DLD1 (cell line): ENCODE results near the gene CCDC88B.

Source experiments
- in situ Hi-C: cut with HindIII; loops from 2 replicates; pipeline ENCODE4 v1.10.0; 2017; ENCODE audit warnings: low sequenced_read_pairs

The CCDC88B gene

DNA sequence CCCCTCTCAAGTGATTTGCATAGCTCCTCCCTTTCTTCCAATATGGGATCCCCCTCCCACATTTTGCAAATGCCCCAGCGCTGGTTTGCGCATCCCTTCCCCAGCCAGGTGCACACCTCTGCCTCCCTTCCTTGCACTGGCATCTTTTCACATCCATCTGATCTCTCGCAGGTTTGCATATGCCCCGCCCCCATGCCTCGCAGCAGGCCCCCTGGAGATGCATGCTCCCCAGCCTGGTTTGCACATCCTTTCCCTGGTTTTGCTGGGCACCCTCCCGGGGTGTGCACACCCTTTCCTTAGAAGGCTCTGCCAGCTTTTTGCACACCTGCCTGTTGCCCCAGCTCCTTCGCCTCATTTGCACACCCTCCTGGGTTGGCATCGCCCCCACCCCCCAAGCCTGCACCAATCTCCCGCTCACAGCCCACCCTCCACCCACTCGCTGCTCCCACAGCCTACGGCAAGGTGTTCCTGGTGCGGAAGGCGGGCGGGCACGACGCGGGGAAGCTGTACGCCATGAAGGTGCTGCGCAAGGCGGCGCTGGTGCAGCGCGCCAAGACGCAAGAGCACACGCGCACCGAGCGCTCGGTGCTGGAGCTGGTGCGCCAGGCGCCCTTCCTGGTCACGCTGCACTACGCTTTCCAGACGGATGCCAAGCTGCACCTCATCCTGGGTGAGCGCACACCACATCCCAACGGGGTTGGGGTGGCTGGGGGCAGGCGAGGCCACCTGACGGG, 19.9 kb downstream of the CCDC88B start:
- in situ Hi-C loops, result no loop called here

- in situ Hi-C loops, result no loop called here
Observed at GRCh38 chr11:64360448-64360921, 20.5 kb downstream of the CCDC88B start.

GRCh38 chr11:64361659-64362058, 21.7 kb downstream of the CCDC88B start:
- in situ Hi-C loops, result no loop called here

- in situ Hi-C loops, result no loop called here
Observed at GRCh38 chr11:64362339-64362738, 22.3 kb downstream of the CCDC88B start.

GRCh38 chr11:64364435-64364834, 24.4 kb downstream of the CCDC88B start:
- in situ Hi-C loops, result no loop called here

GRCh38 chr11:64364911-64365310, 24.9 kb downstream of the CCDC88B start:
- in situ Hi-C loops, result no loop called here

GRCh38 chr11:64366751-64367150, 26.7 kb downstream of the CCDC88B start:
- in situ Hi-C loops, result no loop called here

GRCh38 chr11:64367931-64368672, 28.1 kb downstream of the CCDC88B start:
- in situ Hi-C loops, result no loop called here

DNA sequence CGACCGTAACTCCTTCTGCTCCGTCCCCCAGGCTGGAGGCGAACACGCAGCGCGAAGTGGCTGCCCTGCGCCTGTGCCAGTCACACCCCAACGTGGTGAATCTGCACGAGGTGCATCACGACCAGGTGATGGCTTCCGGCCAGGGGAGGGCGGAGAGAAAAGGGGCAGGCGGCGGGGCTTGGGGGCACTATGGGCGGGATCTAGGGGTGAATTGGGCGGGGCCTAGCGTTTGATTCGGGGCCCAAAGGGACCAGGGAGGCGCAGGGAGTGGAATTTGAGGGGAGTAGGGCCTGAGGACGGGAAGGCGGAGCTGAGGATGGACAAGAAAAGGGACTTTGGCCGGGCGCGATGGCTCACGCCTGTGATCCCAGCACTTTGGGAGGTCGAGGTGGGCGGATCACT, 28.7 kb downstream of the CCDC88B start:
- in situ Hi-C loops, result no loop called here

- in situ Hi-C loops, result no loop called here
Observed at GRCh38 chr11:64369440-64370421, 29.7 kb downstream of the CCDC88B start.

DNA sequence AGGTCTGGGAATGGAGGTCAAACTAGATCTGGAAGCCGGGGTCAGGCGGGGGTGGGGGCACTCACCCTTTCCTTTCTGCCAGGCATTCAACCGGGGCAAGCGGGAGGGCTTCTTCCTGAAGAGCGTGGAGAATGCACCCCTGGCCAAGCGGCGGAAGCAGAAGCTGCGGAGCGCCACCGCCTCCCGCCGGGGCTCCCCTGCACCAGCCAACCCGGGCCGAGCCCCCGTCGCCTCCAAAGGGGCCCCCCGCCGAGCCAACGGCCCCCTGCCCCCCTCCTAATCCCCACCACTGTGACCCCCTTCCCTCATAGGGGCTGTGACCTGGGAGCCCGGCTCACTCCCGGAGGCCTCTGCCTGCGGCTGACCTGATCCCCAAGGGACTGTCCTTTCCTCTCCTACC, 31.2 kb downstream of the CCDC88B start:
- in situ Hi-C loops, result no loop called here

DNA sequence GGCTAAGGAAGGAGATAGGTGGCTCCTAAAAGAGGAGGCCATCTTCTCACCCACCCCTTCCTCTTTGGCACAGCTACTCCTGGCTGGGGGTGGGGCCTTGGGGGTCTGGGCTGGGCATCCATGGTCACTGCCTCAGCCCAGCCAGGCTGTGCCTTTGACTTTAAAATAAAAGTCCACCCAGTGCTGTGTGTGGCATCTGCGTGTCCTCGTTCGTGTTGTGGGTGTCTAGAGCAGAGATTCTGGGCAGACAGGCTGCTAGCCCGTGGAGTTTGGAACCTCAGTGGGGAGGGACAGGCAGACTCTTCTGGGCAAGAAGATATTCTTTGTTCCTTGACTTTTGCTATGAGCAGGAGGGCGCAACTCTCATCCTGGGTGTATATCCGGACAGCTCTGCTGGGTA, 32.0 kb downstream of the CCDC88B start:
- in situ Hi-C loops, result no loop called here

- in situ Hi-C loops, result no loop called here
Observed at GRCh38 chr11:64372802-64373597, 33.0 kb downstream of the CCDC88B start.

DNA sequence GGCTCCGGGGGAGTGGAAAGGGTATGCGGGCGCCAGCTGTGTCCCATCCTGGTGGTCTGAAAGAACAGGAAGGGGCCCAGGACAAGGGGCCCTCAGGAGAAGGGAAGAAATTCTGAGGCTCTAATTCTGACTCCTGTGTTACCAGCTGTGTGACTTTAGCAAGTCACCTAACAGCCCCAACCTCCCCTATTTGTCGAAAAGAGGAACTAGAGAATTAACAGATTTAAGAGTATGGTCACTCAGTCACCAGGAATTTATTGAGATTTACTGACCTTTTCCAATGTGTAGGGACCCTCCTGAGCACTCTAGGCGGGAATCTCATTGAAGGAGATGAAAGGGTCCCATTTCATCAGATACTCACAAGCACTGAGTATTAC, 33.6 kb downstream of the CCDC88B start:
- in situ Hi-C loops, result no loop called here

GRCh38 chr11:64376071-64376470, 36.1 kb downstream of the CCDC88B start:
- in situ Hi-C loops, result no loop called here

- in situ Hi-C loops, result no loop called here
Observed at GRCh38 chr11:64378335-64378880, 38.4 kb downstream of the CCDC88B start.

GRCh38 chr11:64379160-64379559, 39.2 kb downstream of the CCDC88B start:
- in situ Hi-C loops, result no loop called here

GRCh38 chr11:64379817-64380709, 40.1 kb downstream of the CCDC88B start:
- in situ Hi-C loops, result no loop called here

DNA sequence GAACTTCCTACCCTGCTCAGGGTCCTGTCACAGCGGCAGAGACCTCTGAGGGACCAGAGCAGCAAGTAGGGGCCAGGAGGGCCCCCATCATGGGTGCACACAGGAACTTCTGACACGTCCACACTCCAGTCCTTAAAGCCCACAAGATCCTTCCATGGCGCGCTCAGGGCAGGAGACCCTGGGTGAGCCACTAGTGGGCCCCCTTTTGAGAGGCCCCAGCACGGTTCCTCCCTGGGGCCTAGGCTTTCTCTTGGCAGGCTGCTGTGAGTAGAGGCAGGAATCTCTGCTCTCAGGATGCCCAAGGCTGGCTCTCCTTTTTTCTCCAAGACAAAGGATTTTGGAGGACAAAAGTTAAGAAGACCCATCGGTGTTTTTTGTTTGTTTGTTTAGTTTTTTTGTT, 41.3 kb downstream of the CCDC88B start:
- in situ Hi-C loops, result no loop called here
